Ovary (tissue), 9 donors: ENCODE data around the gene SPRN. TPM values are rescaled to one million over a fixed set of nuclear protein-coding genes. Genes with fewer than 3 reads are reported as not detected.

ENCODE experiments used
- DNase-seq, 5 donors: peaks; one replicate each; pipeline ENCODE4 v3.0.0-alpha.2; 2019 to 2020
- H3K27ac ChIP-seq, 2 donors: fragments of 200-600 bp; one replicate each; pipeline versions ENCODE4 v1.5.1 to v1.8.0; 2019 to 2022
- H3K27me3 ChIP-seq: fragments of 200-600 bp; one replicate; pipeline ENCODE4 v1.8.0; 2022
- H3K36me3 ChIP-seq: fragments of 200-600 bp; sonication (generic); one replicate; pipeline ENCODE4 v1.5.1; 2019
- H3K4me1 ChIP-seq: one replicate; pipeline ENCODE4 v1.8.1; 2013; ENCODE audit warnings: mild to moderate bottlenecking, moderate library complexity; ENCODE audit not compliant: insufficient read depth
- H3K4me3 ChIP-seq: fragments of 200-600 bp; sonication (generic); one replicate; pipeline ENCODE4 v1.5.1; 2017
- H3K9me3 ChIP-seq, 2 donors: fragments of 200-600 bp in 1 of 2; sonication (generic) in 1 of 2; one replicate each; pipeline versions ENCODE4 v1.5.1 to v1.8.1; 2013 to 2019; ENCODE audit warnings: mild to moderate bottlenecking in 1 of 2, moderate library complexity in 1 of 2
- EP300 ChIP-seq: sonication (generic); formaldehyde crosslinking; IDR thresholded peaks from one replicate; pipeline ENCODE4 v1.6.1; 2017; ENCODE audit warnings: antibody characterized with exemption
- POLR2A ChIP-seq: fragments of 450-650 bp; IDR thresholded peaks from one replicate; pipeline ENCODE4 v1.6.1; 2017; ENCODE audit warnings: antibody characterized with exemption, mild to moderate bottlenecking, moderate library complexity
- WGBS, 3 donors: extraction: QIAGEN DNeasy Blood & Tissue Kit in 1 of 3; methylation state at CpG; one replicate each; pipeline versions ENCODE4 v1.1.5 to v1.1.7; 2013 to 2017; 5-methylcytosine and 5-hydroxymethylcytosine counted together
- intact Hi-C, 4 donors: fragments of 100-400 bp; cut with DNase I; formaldehyde crosslinking; loops; one replicate each; pipeline versions ENCODE4 v1.11.0 to v1.15.1; 2022 to 2023
- polyA plus RNA-seq, 2 donors: library from polyadenylated mRNA; stranded (reverse); fragments of 200-250 nt in 1 of 2; fragments of 350-450 nt in 1 of 2; fragmentation: Illumina TruSeq in 1 of 2; extraction: RNeasy Lipid Tissue Mini Kit (QIAGEN cat#74804) in 1 of 2; gene quantifications; one replicate each; pipeline ENCODE4 v1.2.3, GENCODE V29; 2013 to 2014
- total RNA-seq, 7 donors: library from RNA; depleted of rRNA in 2 of 7; stranded (reverse); fragments of >200 nt in 2 of 7; fragmentation: NEBNext Ultra II Directional in 3 of 7; extraction: Animal tissue kit (Norgen Biotek cat#: 25700) in 3 of 7; gene quantifications; one replicate each; pipeline versions ENCODE4 v1.1.0 to v1.2.4, GENCODE V29; 2016 to 2023
- TF ChIP-seq, protein P1 (sequence below), 3 donors: fragments of 450-650 bp in 2 of 3; fragments of 200-600 bp in 1 of 3; IDR thresholded peaks; one replicate each; pipeline versions ENCODE4 v1.5.1 to v1.8.0; 2016 to 2022; ENCODE audit warnings: antibody characterized with exemption in 3 of 3, mild to moderate bottlenecking in 1 of 3
- donor health status: DM: no; HTN: no; CAD: no; lungs with moderate emphysema.
- donor health status: DM: no; HTN: no; CAD: no.
- donor health status: Bipolar disorder and iron deficiency.
- donor health status: DM: yes; HTN: yes; CAD: no.
- donor health status: DM: no; HTN: no; CAD: no.
- donor health status: DM: yes; HTN: yes; CAD: no.

The SPRN gene
- total and polyA plus RNA-seq, 9 donors = 0.05 to 0.20 (median 0.11) TPM; not detected in 4

DNA sequence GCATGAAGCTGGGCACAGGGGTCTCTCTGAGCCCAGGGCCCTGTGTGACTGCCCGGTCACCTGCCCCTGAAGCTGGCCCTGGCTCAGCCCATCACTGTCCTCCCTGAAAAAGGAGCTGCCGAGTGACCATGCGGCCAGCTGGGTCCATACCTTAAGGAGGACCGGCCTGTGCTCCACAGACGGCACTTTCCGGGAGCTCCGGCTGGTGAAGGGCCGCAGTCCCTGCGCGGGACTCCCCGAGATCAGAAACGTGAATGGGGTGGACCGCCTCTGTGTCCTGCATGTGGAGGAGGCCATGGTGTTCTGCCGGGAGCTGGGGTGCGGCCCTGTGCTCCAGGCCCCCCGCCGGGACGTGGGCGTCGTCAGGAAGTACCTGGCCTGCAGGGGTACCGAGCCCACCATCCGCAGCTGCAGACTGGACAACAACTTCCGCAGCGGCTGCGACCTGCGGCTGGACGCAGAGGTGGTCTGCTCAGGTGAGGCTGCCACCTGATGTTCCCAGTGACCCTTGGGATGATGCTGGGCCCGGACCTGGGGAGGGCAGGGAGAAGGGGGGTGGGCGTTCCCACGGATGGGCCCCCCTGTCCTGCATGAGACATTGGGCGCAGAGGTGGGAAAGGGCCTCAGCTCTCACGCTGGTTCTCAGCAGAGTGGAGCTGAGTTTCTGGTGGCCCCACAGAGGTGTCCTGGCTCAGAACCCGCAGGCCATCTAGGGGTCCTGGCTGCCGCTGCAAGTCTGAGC is 32.8 kb upstream of the SPRN start:
- Histone ChIP-seq H3K27ac (no peak overlapping the region), H3K4me3 (no peak overlapping the region), H3K9me3 (no peaks in the 10 kb centered on the region), H3K36me3 (no peaks in the 10 kb centered on the region), H3K27me3 (no peaks in the 10 kb centered on the region), H3K4me1 (no peaks in the 10 kb centered on the region)
- intact Hi-C loops = no loop called here
- TF ChIP-seq EP300 = no peak
- TF ChIP-seq, protein P1, sequence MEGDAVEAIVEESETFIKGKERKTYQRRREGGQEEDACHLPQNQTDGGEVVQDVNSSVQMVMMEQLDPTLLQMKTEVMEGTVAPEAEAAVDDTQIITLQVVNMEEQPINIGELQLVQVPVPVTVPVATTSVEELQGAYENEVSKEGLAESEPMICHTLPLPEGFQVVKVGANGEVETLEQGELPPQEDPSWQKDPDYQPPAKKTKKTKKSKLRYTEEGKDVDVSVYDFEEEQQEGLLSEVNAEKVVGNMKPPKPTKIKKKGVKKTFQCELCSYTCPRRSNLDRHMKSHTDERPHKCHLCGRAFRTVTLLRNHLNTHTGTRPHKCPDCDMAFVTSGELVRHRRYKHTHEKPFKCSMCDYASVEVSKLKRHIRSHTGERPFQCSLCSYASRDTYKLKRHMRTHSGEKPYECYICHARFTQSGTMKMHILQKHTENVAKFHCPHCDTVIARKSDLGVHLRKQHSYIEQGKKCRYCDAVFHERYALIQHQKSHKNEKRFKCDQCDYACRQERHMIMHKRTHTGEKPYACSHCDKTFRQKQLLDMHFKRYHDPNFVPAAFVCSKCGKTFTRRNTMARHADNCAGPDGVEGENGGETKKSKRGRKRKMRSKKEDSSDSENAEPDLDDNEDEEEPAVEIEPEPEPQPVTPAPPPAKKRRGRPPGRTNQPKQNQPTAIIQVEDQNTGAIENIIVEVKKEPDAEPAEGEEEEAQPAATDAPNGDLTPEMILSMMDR (IDR thresholded peaks at IDR 0.05) = no peak
- TF ChIP-seq POLR2A = no peak
- 89 to 91% (median 90%) methylated on average over 34 of the region's 34 CpGs for WGBS, 3 donors
- peak in 2 of 5 donors; percentile 5 to 15 for DNase-seq

DNA sequence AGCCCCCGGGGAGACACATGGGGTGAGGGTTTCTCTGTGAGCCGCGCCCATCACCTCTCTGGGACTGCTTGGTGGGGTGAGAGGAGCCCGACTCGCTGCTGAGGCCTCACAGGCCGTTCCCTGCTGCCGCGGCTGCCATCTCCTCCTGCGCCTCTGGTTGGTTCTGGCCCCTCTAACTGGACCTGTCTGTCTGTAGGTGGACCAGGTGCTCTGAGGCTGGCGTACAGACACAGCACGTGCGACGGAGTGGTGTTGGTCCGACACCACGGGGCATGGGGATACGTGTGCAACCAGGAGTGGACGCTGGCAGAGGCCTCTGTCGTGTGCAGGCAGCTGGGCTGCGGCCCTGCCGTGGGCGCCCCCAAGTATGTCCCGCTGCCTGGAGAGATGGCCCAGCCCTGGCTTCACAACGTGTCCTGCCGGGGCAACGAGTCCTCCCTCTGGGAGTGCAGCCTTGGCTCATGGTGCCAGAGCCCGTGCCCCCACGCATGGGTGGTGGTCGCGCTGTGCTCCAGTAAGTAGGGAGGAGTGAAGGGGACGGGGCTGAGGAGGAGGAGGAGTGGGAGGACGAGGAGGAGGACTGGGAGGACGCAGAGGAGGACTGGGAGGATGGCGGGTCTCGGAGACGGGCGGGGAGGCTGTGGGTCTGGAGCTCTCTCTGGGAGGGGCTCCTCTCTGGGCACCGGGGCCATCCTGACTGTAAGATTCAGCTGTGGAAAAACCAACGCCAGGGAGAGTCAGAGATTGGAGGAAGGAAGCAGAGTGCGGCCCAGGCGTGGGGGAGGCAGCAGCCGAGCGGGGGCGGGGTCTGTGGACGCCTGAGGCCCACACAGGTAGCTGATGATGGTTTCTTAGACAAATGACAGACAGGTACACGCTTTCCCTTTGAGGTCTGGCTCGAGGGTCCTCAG is 31.9 kb upstream of the SPRN start:
- no peaks in the 10 kb centered on the region for H3K9me3 ChIP-seq
- 82 to 88% (median 85%) methylated on average over 46 of the region's 46 CpGs for WGBS, 3 donors
- TF ChIP-seq EP300 (no peak), POLR2A (no peak)
- TF ChIP-seq, protein P1 (IDR thresholded peaks at IDR 0.05) = no peak
- H3K27me3 ChIP-seq = no peaks in the 10 kb centered on the region
- no peak overlapping the region for H3K27ac ChIP-seq
- no peaks in the 10 kb centered on the region for H3K36me3 ChIP-seq
- intact Hi-C loops = no loop called here
- H3K4me3 ChIP-seq = no peak overlapping the region
- DNase-seq = peak in 1 of 5 donors; percentile 3
- no peaks in the 10 kb centered on the region for H3K4me1 ChIP-seq

DNA sequence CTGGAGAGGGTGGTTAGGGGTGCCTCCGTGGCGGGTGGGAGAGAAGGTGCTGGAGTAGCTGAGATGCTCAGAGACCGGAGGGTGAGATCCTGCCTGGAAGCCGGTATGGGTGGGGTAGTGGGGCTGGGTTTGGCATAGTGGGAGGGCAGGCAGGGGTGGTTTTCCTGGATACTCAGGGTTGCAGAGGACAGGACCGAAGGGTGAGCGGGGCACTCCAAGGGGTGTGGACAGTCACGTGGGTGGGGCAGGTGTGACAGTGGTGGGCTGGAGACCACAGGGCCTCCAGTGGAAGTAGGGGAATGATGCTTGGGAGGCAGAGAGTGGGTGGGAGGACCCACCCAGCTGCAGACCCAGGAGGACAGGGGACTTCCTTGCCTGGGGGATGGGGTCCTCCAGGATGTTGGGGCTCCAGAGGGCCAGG is 31.2 kb upstream of the SPRN start:
- TF ChIP-seq EP300 = no peak
- Histone ChIP-seq H3K27ac (no peak overlapping the region), H3K4me3 (no peak overlapping the region), H3K36me3 (no peaks in the 10 kb centered on the region), H3K27me3 (no peaks in the 10 kb centered on the region), H3K4me1 (no peaks in the 10 kb centered on the region), H3K9me3 (no peaks in the 10 kb centered on the region)
- WGBS, 3 donors = 88 to 90% (median 88%) methylated on average over 7 of the region's 7 CpGs
- intact Hi-C loops = no loop called here
- peak in 1 of 5 donors; percentile 7 for DNase-seq

DNA sequence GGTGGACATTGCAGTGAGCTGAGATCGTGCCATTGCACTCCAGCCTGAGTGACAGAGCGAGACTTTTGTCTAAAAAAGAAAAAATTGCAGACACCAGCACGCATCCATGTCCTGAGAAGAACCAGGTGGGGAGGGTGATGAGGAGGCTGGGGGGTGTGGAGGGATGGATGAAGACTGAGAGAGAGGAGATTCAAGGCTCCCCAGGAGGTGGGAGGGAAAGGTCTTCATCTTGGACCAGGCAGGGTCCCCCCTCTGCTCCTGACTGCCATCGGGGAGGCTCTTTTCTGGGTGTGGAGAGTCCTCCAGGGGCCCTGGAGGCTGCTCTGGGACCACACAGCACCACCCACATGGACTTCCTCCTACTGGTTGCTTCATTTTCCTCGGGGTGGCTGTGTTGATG is 30.8 kb upstream of the SPRN start:
- Histone ChIP-seq H3K4me3 (no peak overlapping the region), H3K4me1 (no peaks in the 10 kb centered on the region), H3K27me3 (no peaks in the 10 kb centered on the region), H3K9me3 (no peaks in the 10 kb centered on the region), H3K36me3 (no peaks in the 10 kb centered on the region), H3K27ac (no peak overlapping the region)
- DNase-seq = no peak
- WGBS, 3 donors = 81 to 87% (median 86%) methylated on average over 5 of the region's 5 CpGs
- TF ChIP-seq, protein P1 (IDR thresholded peaks at IDR 0.05) = no peak
- no peak for TF ChIP-seq POLR2A
- no peak for TF ChIP-seq EP300
- intact Hi-C loops = no loop called here
